Measurements from ENCODE around the gene YY1.
"Not testable (repeated sequence)": the region's sequence is repeated elsewhere in the genome, so short reads cannot be mapped to it uniquely, and the experiment has no call there.

GRCh38 chr14:100283436-100283835 is 44.5 kb downstream of the YY1 start:
- not testable (repeated sequence) for TF ChIP-seq CTCF (IDR thresholded peaks at IDR 0.05 in 2 of 3, conservative IDR thresholded peaks at IDR 0.05 in 1 of 3; ENCODE audit: insufficient read depth in 2 of 3, low read depth in 1 of 3, low read length in 3 of 3); MAX (CRISPR knock-in tag; IDR thresholded peaks at IDR 0.05); ZNF277 (CRISPR knock-in tag; IDR thresholded peaks at IDR 0.05; ENCODE audit: borderline replicate concordance); SP1 (CRISPR knock-in tag; IDR thresholded peaks at IDR 0.05); SMAD3 (CRISPR knock-in tag; conservative IDR thresholded peaks at IDR 0.05); NFIC (IDR thresholded peaks at IDR 0.05); JUN (IDR thresholded peaks at IDR 0.05; ENCODE audit: borderline replicate concordance, low read depth, low read length); JUN (CRISPR knock-in tag; IDR thresholded peaks at IDR 0.05; ENCODE audit: borderline replicate concordance); REST (IDR thresholded peaks at IDR 0.05; ENCODE audit: borderline replicate concordance); REST (CRISPR knock-in tag; IDR thresholded peaks at IDR 0.05; ENCODE audit: low read depth); KDM1A (IDR thresholded peaks at IDR 0.05); PCBP2 (IDR thresholded peaks at IDR 0.05; ENCODE audit: low read depth, low read length, poor library complexity, severe bottlenecking)
- TF ChIP-seq, protein P1, sequence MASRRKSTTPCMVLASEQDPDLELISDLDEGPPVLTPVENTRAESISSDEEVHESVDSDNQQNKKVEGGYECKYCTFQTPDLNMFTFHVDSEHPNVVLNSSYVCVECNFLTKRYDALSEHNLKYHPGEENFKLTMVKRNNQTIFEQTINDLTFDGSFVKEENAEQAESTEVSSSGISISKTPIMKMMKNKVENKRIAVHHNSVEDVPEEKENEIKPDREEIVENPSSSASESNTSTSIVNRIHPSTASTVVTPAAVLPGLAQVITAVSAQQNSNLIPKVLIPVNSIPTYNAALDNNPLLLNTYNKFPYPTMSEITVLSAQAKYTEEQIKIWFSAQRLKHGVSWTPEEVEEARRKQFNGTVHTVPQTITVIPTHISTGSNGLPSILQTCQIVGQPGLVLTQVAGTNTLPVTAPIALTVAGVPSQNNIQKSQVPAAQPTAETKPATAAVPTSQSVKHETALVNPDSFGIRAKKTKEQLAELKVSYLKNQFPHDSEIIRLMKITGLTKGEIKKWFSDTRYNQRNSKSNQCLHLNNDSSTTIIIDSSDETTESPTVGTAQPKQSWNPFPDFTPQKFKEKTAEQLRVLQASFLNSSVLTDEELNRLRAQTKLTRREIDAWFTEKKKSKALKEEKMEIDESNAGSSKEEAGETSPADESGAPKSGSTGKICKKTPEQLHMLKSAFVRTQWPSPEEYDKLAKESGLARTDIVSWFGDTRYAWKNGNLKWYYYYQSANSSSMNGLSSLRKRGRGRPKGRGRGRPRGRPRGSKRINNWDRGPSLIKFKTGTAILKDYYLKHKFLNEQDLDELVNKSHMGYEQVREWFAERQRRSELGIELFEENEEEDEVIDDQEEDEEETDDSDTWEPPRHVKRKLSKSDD (conservative IDR thresholded peaks at IDR 0.05; ENCODE audit: low read length), result not testable (repeated sequence)
